ENCODE measurements around the gene FGF12. TPM values are rescaled to one million over a fixed set of nuclear protein-coding genes. Genes with fewer than 3 reads are reported as not detected.

Gene FGF12
- total and polyA plus RNA-seq, 3 experiments from 2014 or later = not detected

DNA sequence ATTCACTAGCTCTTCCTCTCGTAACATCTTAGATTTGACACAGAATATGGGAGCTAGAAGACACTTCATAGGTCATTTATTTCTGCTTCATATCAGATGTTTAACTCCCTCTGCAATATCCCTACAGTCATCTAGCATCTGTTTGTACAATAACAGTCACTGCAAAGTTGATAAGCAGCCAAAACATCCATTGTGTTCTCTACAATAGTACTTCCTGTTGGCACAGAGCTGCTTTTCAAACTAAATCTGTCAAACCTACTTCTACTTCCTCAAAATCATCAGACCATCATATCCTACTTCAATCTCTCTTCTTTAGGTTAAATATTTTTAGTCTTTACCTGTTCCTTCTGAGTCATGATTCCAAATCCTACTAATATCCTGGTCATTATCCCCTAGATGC, 233.2 kb downstream of the FGF12 start:
- no peaks in the 10 kb centered on the region for H3K27me3 ChIP-seq (ENCODE audit: insufficient read depth, low read length, poor library complexity, severe bottlenecking)
- Mint-ChIP-seq H3K9me3 (peaks cover 0 to 3% (median 0%) of the 10 kb centered on the region in 5 donors), H3K27me3 (peaks cover 0 to 1% of the 10 kb centered on the region in 2 donors), H3K4me3 (no peak overlapping the region), H3K36me3 (no peaks in the 10 kb centered on the region), H3K27ac (no peak overlapping the region), H3K4me1 (no peaks in the 10 kb centered on the region)
- no peaks in the 10 kb centered on the region for H3K9me3 ChIP-seq (ENCODE audit: low read length)
- no peak for DNase-seq
- H3K27ac ChIP-seq (ENCODE audit: low read depth, low read length) = no peak overlapping the region
- POLR2A ChIA-PET = no interaction called here
- H3K4me3 ChIP-seq (ENCODE audit: low read length) = no peak overlapping the region
- no peaks in the 10 kb centered on the region for H3K4me1 ChIP-seq (ENCODE audit: insufficient read depth, low read length)
- CTCF ChIA-PET = no interaction called here
- no peaks in the 10 kb centered on the region for H3K36me3 ChIP-seq (ENCODE audit: insufficient read depth, low read length)

DNA sequence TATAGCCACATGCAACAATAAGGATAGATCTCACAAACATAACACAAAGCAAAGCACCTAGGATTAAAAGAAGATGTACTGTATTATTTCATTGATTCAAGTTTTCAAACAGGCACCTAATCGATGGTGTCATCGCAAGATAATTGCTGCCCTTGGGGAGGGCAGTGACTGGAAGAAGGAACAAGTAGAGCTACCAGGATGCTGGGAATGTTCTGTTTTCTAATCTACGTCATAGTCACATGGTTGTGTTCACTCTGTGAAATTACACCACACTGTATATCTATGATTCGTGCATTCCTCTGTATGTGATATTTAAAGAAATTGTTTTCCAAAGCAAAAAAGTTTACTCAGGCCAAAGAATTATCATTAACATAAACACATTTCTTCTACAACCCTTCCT, 236.6 kb downstream of the FGF12 start:
- Histone ChIP-seq H3K9me3 (ENCODE audit: low read length) (no peaks in the 10 kb centered on the region), H3K4me3 (ENCODE audit: low read length) (no peak overlapping the region), H3K4me1 (ENCODE audit: insufficient read depth, low read length) (no peaks in the 10 kb centered on the region), H3K27me3 (ENCODE audit: insufficient read depth, low read length, poor library complexity, severe bottlenecking) (no peaks in the 10 kb centered on the region), H3K27ac (ENCODE audit: low read depth, low read length) (no peak overlapping the region), H3K36me3 (ENCODE audit: insufficient read depth, low read length) (no peaks in the 10 kb centered on the region)
- peaks cover 0 to 3% (median 0%) of the 10 kb centered on the region in 5 donors for H3K9me3 Mint-ChIP-seq
- H3K27me3 Mint-ChIP-seq = peaks cover 0 to 1% of the 10 kb centered on the region in 2 donors
- no peak for DNase-seq
- CTCF ChIA-PET = no interaction called here
- POLR2A ChIA-PET = no interaction called here
- H3K36me3 Mint-ChIP-seq = no peaks in the 10 kb centered on the region
- H3K27ac Mint-ChIP-seq = no peak overlapping the region
- no peak overlapping the region for H3K4me3 Mint-ChIP-seq
- H3K4me1 Mint-ChIP-seq = no peaks in the 10 kb centered on the region

DNA sequence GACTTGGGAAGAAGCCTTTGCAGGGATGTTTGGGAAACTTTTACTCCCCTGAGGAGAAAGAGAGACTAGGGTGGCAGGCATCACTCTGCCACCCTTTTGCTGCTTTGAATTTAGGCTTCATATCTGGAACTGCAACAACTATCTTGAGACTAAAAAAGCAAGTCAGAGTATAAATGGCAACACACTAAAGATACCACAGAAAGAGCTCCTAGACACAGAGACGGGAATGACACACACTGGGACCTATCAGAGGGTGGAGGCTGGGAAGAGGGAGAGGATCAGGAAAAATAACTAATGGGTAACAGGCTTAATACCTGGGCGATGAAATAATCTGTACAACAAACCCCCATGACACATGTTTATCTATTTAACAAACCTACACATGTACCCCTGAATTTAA, 237.8 kb downstream of the FGF12 start:
- no peak for DNase-seq
- Mint-ChIP-seq H3K27me3 (peaks cover 0 to 1% of the 10 kb centered on the region in 2 donors), H3K9me3 (peaks cover 0 to 3% (median 0%) of the 10 kb centered on the region in 5 donors), H3K4me1 (no peaks in the 10 kb centered on the region), H3K36me3 (no peaks in the 10 kb centered on the region), H3K4me3 (no peak overlapping the region), H3K27ac (no peak overlapping the region)
- no peak overlapping the region for H3K27ac ChIP-seq (ENCODE audit: low read depth, low read length)
- no peaks in the 10 kb centered on the region for H3K4me1 ChIP-seq (ENCODE audit: insufficient read depth, low read length)
- no peak overlapping the region for H3K4me3 ChIP-seq (ENCODE audit: low read length)
- CTCF ChIA-PET = no interaction called here
- no peaks in the 10 kb centered on the region for H3K36me3 ChIP-seq (ENCODE audit: insufficient read depth, low read length)
- no peaks in the 10 kb centered on the region for H3K9me3 ChIP-seq (ENCODE audit: low read length)
- POLR2A ChIA-PET = no interaction called here
- H3K27me3 ChIP-seq (ENCODE audit: insufficient read depth, low read length, poor library complexity, severe bottlenecking) = no peaks in the 10 kb centered on the region

DNA sequence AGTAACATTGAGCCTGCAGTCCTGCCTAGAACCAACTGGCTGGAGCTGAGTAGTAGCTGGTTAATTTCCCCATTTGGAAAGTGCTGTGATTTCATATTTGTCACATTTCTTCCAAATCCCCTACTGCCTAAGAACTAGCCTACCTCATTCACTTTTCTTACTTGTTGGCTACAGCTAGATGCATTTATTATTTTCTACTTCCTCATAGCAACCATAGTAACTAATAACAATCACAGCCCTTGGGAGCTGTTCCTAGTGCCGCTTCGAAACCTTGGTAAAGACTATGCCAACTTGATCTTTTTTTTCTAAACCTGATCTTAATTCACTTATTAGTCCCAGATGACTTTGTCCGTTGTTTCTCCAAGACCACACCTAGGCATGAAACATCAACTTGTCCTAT, 240.3 kb downstream of the FGF12 start:
- Histone ChIP-seq H3K36me3 (ENCODE audit: insufficient read depth, low read length) (no peaks in the 10 kb centered on the region), H3K4me1 (ENCODE audit: insufficient read depth, low read length) (no peaks in the 10 kb centered on the region), H3K27ac (ENCODE audit: low read depth, low read length) (no peak overlapping the region), H3K27me3 (ENCODE audit: insufficient read depth, low read length, poor library complexity, severe bottlenecking) (no peaks in the 10 kb centered on the region), H3K9me3 (ENCODE audit: low read length) (no peaks in the 10 kb centered on the region), H3K4me3 (ENCODE audit: low read length) (no peak overlapping the region)
- H3K27me3 Mint-ChIP-seq = peaks cover 0 to 1% of the 10 kb centered on the region in 2 donors
- ChIA-PET CTCF (no interaction called here), POLR2A (no interaction called here)
- H3K9me3 Mint-ChIP-seq = no peaks in the 10 kb centered on the region
- no peak overlapping the region for H3K27ac Mint-ChIP-seq
- H3K4me3 Mint-ChIP-seq = no peak overlapping the region
- H3K36me3 Mint-ChIP-seq = no peaks in the 10 kb centered on the region
- peaks cover 0 to 4% (median 0%) of the 10 kb centered on the region in 3 donors for H3K4me1 Mint-ChIP-seq
- no peak for DNase-seq

DNA sequence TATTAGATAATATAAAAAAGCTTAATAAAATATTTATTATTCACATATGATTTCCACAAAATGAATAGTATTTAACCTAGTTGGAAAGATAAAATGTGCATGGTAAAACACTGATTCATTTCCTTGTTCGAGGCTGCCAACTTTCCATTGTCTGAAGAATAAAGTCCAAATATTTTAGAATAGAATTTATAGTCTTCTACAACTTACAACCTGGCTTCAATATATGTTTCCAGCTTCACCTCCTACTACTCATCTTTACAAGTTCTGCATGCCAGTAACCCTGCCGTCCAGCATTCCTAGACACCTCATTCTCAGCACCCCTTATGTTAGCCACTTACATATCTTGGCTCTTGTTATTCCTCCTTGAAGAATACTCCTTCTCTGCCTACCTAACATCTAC, 244.5 kb downstream of the FGF12 start:
- Mint-ChIP-seq H3K4me3 (no peak overlapping the region), H3K27ac (no peak overlapping the region), H3K36me3 (no peaks in the 10 kb centered on the region), H3K9me3 (no peaks in the 10 kb centered on the region), H3K4me1 (peaks cover 0 to 4% (median 0%) of the 10 kb centered on the region in 3 donors), H3K27me3 (no peaks in the 10 kb centered on the region)
- H3K36me3 ChIP-seq (ENCODE audit: insufficient read depth, low read length) = no peaks in the 10 kb centered on the region
- DNase-seq = no peak
- CTCF ChIA-PET = no interaction called here
- no peaks in the 10 kb centered on the region for H3K9me3 ChIP-seq (ENCODE audit: low read length)
- no peak overlapping the region for H3K27ac ChIP-seq (ENCODE audit: low read depth, low read length)
- H3K4me1 ChIP-seq (ENCODE audit: insufficient read depth, low read length) = no peaks in the 10 kb centered on the region
- H3K27me3 ChIP-seq (ENCODE audit: insufficient read depth, low read length, poor library complexity, severe bottlenecking) = no peaks in the 10 kb centered on the region
- POLR2A ChIA-PET = no interaction called here
- no peak overlapping the region for H3K4me3 ChIP-seq (ENCODE audit: low read length)

DNA sequence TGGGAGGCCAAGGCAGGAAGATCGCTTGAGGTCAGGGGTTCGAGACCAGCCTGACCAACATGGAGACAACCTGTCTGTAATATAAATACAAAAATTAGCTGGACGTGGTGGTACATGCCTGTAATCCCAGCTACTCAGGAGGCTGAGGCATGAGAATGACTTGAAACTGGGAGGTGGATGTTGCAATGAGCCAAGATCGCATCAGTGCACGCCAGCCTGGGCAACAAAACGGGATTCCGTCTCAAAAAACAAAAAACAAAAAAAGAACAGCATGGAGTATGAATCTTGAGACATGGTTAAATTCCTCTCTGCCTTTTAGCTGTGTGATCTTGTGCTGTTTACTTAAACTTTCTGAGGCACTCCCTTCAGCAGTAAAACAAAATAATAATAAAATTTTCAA, 244.9 kb downstream of the FGF12 start:
- Mint-ChIP-seq H3K27ac (no peak overlapping the region), H3K9me3 (no peaks in the 10 kb centered on the region), H3K4me3 (no peak overlapping the region), H3K36me3 (no peaks in the 10 kb centered on the region), H3K4me1 (peaks cover 0 to 4% (median 0%) of the 10 kb centered on the region in 3 donors), H3K27me3 (no peaks in the 10 kb centered on the region)
- Histone ChIP-seq H3K4me3 (ENCODE audit: low read length) (no peak overlapping the region), H3K27ac (ENCODE audit: low read depth, low read length) (no peak overlapping the region), H3K4me1 (ENCODE audit: insufficient read depth, low read length) (no peaks in the 10 kb centered on the region), H3K36me3 (ENCODE audit: insufficient read depth, low read length) (no peaks in the 10 kb centered on the region), H3K9me3 (ENCODE audit: low read length) (no peaks in the 10 kb centered on the region), H3K27me3 (ENCODE audit: insufficient read depth, low read length, poor library complexity, severe bottlenecking) (no peaks in the 10 kb centered on the region)
- POLR2A ChIA-PET = no interaction called here
- DNase-seq = no peak
- CTCF ChIA-PET = no interaction called here

DNA sequence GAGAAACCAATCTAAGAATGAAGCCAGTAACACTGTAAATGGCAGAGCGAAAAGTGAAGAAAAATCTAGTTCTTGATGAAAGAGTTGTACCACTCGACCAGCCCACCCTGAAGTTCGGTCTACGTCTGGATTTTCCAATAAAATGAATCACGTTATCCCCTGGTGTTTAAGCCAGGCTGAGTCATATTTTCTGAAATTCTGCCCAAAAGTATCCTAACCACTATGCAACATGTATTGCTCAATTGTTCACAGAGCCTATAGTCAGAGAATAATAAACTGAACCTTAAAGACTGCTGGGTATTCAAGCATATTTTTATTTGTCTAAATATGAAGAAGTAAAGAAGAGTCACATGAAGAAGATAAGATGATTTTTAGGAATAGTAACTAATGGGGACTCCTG, 245.7 kb downstream of the FGF12 start:
- ChIA-PET CTCF (no interaction called here), POLR2A (no interaction called here)
- no peak overlapping the region for H3K27ac Mint-ChIP-seq
- DNase-seq = no peak
- H3K9me3 Mint-ChIP-seq = no peaks in the 10 kb centered on the region
- no peaks in the 10 kb centered on the region for H3K27me3 ChIP-seq (ENCODE audit: insufficient read depth, low read length, poor library complexity, severe bottlenecking)
- no peaks in the 10 kb centered on the region for H3K9me3 ChIP-seq (ENCODE audit: low read length)
- H3K27ac ChIP-seq (ENCODE audit: low read depth, low read length) = no peak overlapping the region
- no peaks in the 10 kb centered on the region for H3K36me3 Mint-ChIP-seq
- H3K27me3 Mint-ChIP-seq = peaks cover 0 to 3% of the 10 kb centered on the region in 2 donors
- H3K36me3 ChIP-seq (ENCODE audit: insufficient read depth, low read length) = no peaks in the 10 kb centered on the region
- H3K4me3 ChIP-seq (ENCODE audit: low read length) = no peak overlapping the region
- no peak overlapping the region for H3K4me3 Mint-ChIP-seq
- H3K4me1 ChIP-seq (ENCODE audit: insufficient read depth, low read length) = no peaks in the 10 kb centered on the region
- H3K4me1 Mint-ChIP-seq = peaks cover 0 to 4% (median 0%) of the 10 kb centered on the region in 3 donors

DNA sequence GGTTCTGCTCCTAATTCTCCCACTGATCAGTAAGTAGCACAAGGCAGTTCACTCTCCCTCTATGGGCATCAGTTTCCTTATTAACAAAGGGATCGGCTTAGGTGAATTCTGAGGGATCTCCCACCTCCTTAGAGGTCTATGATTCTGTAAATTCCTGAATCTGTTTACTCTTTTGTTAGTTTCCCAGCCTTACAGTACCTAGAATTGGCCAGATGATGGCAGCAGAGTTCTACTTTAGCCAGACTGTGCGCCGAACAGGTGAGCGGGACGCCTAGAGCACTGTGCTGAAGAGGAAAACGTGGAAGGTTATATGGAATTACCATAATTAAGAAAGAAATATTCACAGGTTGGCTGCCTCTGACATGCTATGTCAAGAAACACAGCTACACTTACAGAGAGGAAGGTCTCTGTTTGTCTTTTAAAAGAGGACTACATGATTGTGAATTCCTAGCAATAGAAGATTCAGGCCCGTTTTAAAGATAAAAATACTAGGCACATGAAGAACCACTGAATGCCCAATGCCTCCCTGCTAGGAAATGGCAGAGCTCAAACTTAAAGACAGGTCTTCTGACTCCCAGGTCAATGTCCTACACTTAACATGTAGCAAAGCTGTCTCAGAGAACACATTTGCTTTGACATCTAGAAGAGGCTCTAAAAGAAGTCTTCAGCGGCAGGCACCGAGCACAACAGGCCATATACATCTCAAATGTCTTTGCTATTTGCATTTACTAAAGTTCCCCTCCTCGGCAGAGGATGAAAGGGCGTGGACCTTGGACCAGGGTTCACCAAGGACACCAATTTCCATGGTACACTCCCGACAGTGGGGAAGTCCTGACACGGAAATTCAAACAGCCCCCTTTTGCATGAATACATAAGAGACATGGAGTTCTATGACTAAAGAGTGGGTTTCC, 259.9 kb downstream of the FGF12 start:
- no peak overlapping the region for H3K4me3 Mint-ChIP-seq
- peaks cover 0 to 2% (median 0%) of the 10 kb centered on the region in 3 donors for H3K4me1 Mint-ChIP-seq
- Histone ChIP-seq H3K4me1 (ENCODE audit: insufficient read depth, low read length) (no peaks in the 10 kb centered on the region), H3K4me3 (ENCODE audit: low read length) (no peak overlapping the region), H3K27ac (ENCODE audit: low read depth, low read length) (no peak overlapping the region), H3K9me3 (ENCODE audit: low read length) (no peaks in the 10 kb centered on the region), H3K36me3 (ENCODE audit: insufficient read depth, low read length) (no peaks in the 10 kb centered on the region), H3K27me3 (ENCODE audit: insufficient read depth, low read length, poor library complexity, severe bottlenecking) (no peaks in the 10 kb centered on the region)
- peak in 3 of 5 donors; percentile 3 to 24 (median 15) for DNase-seq
- no peaks in the 10 kb centered on the region for H3K36me3 Mint-ChIP-seq
- peaks cover 3 to 7% of the 10 kb centered on the region in 2 donors for H3K27me3 Mint-ChIP-seq
- ChIA-PET CTCF (no interaction called here), POLR2A (no interaction called here)
- no peak overlapping the region for H3K27ac Mint-ChIP-seq
- H3K9me3 Mint-ChIP-seq = no peaks in the 10 kb centered on the region

Data from CD8-positive, alpha-beta memory T cell (primary cell).